BLaER1 (cell line): ENCODE results near the gene ADAP1.
A peak's percentile ranks its signal among the peaks of the same experiment; 100 is the strongest.

Experiments
- H3K27ac ChIP-seq: shearing (Covaris generic); formaldehyde crosslinking; 2 replicates; pipeline ENCODE4 v1.8.1; 2022
- H3K27me3 ChIP-seq: shearing (Covaris generic); formaldehyde crosslinking; 2 replicates; pipeline ENCODE4 v1.8.1; 2022
- H3K36me3 ChIP-seq: shearing (Covaris generic); formaldehyde crosslinking; 2 replicates; pipeline ENCODE4 v1.8.1; 2022
- H3K4me1 ChIP-seq: shearing (Covaris generic); formaldehyde crosslinking; 2 replicates; pipeline ENCODE4 v1.8.1; 2022
- H3K4me2 ChIP-seq: shearing (Covaris generic); formaldehyde crosslinking; 2 replicates; pipeline ENCODE4 v1.8.1; 2022
- H3K4me3 ChIP-seq: shearing (Covaris generic); formaldehyde crosslinking; 2 replicates; pipeline ENCODE4 v1.8.1; 2022
- H3K9ac ChIP-seq: shearing (Covaris generic); formaldehyde crosslinking; 2 replicates; pipeline ENCODE4 v1.8.1; 2022
- H3K9me3 ChIP-seq: shearing (Covaris generic); formaldehyde crosslinking; 2 replicates; pipeline ENCODE4 v1.8.1; 2022
- H4K20me1 ChIP-seq: shearing (Covaris generic); formaldehyde crosslinking; 2 replicates; pipeline ENCODE4 v1.8.1; 2022
- Cebpa-rat ChIP-seq: shearing (Covaris generic); IDR thresholded peaks from 2 replicates; pipeline ENCODE4 v1.8.1; 2022

ADAP1 gene

DNA sequence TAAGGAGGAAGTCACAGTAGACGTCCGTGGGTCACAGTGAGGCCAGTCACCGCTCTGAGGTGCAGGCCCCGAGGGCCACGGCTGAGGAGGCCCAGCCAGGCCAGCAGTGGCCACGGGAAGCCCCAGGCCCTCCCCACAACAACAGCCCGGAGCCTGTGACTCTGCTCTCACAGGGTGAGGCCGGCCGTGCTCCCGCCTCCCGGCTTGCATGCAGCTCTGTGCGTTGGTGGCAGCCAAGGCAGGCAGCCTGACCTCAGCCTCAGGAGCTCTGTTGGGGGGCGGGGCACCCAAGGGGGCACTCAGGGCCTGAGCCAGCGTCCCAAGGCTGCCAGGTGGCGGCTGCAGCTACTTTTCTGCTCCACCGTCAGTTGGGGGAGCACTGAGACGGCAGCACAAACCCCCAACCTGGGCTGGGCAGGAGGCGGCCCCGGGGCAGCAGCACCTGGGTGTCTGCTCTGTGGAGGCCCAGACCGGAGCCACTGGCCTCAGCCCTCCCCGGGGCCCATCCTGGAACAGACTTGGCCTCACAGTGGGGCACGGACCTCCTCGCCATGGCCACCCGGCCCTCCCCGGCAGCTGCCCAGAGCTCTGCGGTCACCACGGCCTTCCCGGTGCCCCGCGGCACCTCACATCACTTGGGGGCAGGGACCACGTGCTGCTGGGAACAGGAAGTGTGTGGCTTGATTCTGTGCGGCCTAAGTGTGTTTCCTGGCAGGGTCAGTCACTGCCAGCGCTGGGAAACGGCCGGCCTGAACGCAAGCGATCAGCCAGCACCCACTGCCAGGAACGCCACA lies 41.8 kb upstream of the ADAP1 start:
- peak overlapping the region; percentile 55 for H3K9ac ChIP-seq
- H3K4me1 ChIP-seq, result peaks cover 100% of the 10 kb centered on the region
- no peak for TF ChIP-seq Cebpa-rat

DNA sequence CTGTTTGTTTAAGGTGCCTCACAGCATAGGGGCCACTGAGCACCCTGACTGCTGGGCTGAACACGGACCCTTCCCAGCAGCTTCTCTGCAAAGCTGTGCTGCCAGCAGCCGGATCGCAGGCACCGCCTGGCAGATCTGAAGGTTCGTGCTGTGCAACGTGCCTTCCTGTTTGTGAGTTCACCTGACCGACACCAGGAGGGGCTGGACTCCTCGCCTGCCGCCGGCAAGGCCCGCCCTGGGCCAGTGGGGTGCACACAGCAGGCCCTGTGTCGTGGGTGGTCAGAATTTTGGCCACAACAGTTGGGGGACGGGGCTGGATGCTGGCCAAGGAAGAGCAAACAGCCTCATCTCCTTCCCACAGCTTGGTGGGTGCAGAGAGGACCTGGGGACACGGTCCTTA lies 41.1 kb upstream of the ADAP1 start:
- Histone ChIP-seq H3K27me3 (peaks cover 22% of the 10 kb centered on the region; the same call in 1 of the 2 replicates), H3K4me1 (peaks cover 100% of the 10 kb centered on the region), H3K4me3 (no peak overlapping the region), H3K27ac (peak overlapping the region; percentile 59; the same call in 1 of the 2 replicates), H3K4me2 (peak overlapping the region; percentile 95), H3K9me3 (no peaks in the 10 kb centered on the region), H4K20me1 (no peaks in the 10 kb centered on the region; the same call in 1 of the 2 replicates), H3K9ac (peak overlapping the region; percentile 55), H3K36me3 (0 out of 2 replicates have a peak, but pooled peaks cover 10% of the 10 kb centered on the region)
- TF ChIP-seq Cebpa-rat, result no peak

More for the DNA sequence above, 41.8 kb upstream of the ADAP1 start:
- Histone ChIP-seq H3K4me2 (peak overlapping the region; percentile 95), H3K9me3 (no peaks in the 10 kb centered on the region), H3K27me3 (peaks cover 22% of the 10 kb centered on the region; the same call in 1 of the 2 replicates), H3K4me3 (no peak overlapping the region), H3K27ac (peak overlapping the region; percentile 59; the same call in 1 of the 2 replicates), H3K36me3 (0 out of 2 replicates have a peak, but pooled peaks cover 10% of the 10 kb centered on the region), H4K20me1 (no peaks in the 10 kb centered on the region; the same call in 1 of the 2 replicates)

DNA sequence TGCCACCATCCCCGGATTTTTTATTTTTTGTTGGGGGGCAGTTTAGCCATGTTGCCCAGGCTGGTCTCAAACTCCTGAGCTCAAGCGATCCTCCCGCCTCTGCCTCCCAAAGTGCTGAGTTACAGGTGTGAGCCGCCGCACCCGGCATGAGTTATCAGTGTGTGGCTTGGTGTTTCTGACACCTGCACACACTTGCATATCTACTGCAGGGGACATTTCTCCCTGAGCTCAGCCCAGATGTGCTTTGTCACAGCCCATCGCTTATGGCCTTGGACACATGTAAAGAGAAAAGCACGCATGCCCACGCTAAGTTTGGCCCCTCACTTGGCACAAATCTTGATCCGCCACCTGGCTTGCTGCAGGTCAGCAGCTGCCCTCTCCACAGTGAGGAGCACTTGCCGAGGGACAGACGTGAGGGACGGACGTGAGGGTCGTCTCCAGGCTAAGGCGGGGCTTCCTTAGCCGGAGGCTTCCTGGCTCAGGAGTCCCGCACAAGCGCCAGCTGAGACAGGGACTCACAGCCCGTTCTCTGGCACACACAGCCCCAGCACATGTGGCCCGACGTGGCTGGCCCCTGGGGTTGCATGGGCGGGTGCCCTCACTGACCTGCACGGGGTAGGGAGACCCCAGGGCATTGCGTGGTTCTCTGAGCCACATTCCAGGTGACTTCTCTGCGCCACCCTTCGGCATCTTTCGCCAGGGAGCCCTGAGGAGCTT lies 40.3 kb upstream of the ADAP1 start:
- TF ChIP-seq Cebpa-rat, result no peak
- Histone ChIP-seq H3K4me2 (peak overlapping the region; percentile 95), H3K27ac (0 out of 2 replicates have a peak overlapping the region, but pooled peaks have one; percentile 59)

DNA sequence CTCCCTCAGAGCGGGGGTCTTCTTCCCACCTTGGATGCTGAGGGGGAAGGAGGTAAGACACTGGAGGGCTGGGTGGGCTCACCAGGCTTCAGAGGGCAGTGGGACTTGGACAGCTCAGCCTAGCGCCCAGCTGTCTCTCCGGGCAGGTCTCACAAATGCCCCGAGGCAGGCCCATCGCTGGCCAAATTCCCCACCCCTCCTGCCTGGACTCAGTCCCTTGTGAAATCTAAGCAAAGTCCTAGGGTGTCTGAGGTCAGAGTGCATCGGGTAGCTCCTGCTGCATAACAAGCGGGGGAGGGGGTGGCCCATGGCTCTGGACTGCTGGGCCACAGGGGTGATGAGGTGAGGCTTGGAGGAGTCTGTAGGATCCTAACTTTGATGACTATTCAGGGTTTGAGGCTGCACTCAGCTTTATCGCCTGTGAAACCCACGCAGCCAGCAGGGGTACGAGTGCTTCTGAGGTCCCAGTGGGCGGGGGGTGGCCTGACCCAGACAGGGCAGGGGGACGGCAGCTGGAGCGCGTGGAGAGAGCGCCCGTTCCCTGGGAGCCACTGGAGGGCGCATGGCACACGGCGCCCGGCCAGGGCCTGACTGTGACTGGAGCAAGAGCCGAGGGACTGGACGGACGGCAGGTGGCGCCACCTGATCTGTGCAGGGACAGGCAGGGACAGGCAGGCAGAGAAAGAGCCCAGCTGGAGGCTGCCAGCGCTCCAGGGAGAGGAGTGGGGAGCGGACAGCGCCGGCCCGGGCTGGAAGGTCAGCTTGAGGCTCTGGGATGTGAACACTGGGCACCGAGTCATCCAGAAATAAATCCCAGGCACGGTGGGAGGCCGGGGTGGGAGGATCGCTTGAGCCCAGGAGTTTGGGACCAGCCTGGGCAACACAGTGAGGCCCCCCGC lies 38.5 kb upstream of the ADAP1 start:
- Histone ChIP-seq H4K20me1 (no peaks in the 10 kb centered on the region), H3K9me3 (no peaks in the 10 kb centered on the region), H3K4me3 (peak overlapping the region; percentile 26; the same call in 1 of the 2 replicates), H3K9ac (peak overlapping the region; percentile 56; the same call in 1 of the 2 replicates), H3K36me3 (0 out of 2 replicates have a peak, but pooled peaks cover 10% of the 10 kb centered on the region), H3K27ac (peak overlapping the region; percentile 80), H3K4me2 (peak overlapping the region; percentile 95), H3K4me1 (peaks cover 95% of the 10 kb centered on the region), H3K27me3 (peaks cover 22% of the 10 kb centered on the region; the same call in 1 of the 2 replicates)
- TF ChIP-seq Cebpa-rat, result no peak

More for the DNA sequence above, 40.3 kb upstream of the ADAP1 start:
- no peak overlapping the region for H3K4me3 ChIP-seq
- H4K20me1 ChIP-seq, result no peaks in the 10 kb centered on the region; the same call in 1 of the 2 replicates
- no peaks in the 10 kb centered on the region for H3K9me3 ChIP-seq
- H3K36me3 ChIP-seq, result 0 out of 2 replicates have a peak, but pooled peaks cover 10% of the 10 kb centered on the region
- H3K27me3 ChIP-seq, result peaks cover 22% of the 10 kb centered on the region; the same call in 1 of the 2 replicates
- peaks cover 96% of the 10 kb centered on the region for H3K4me1 ChIP-seq
- H3K9ac ChIP-seq, result peak overlapping the region; percentile 55; the same call in 1 of the 2 replicates

DNA sequence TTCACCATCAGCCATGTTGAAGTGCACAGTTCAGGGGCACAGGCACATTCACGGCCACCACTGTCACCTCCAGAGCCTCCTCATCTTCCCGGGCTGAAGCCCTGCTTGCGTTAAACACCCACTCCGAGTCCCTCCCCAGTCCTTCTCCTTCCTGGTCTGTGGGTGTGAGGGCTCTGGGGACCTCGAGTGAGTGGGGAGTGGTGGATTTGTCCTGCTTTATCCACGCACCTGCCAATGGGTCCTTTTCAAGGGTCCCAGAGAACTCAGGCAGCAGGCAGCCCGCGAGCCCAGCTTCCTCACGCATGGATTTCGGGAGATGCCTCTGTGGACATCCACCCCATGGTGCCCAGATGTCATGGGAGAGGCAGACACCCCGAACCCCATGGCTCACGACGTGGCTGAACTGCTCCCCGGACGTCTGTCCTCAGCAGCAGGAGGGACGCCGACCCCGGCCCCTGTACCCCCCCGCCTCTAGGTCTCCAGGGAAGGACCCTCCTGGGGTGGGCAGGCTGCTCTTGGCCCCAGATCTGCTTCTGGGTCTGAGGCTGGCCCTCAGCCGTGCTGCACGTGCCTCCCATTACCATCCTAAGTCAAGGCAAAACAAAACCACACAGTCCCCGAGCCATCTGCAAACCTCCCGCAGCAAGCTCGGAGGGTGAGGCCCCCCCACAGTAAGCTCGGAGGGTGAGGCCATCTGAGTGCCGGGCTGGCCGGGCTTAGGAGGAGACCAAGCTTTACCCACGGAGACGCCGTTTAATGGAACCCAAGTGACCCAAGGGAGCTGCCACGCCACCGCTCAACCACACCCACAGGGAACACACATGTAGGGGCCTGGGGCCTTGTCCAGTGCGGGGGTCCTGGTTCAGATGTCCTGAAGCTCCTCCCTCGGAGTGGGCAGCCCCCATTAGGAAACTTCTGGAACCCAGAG lies 37.5 kb upstream of the ADAP1 start:
- H3K27me3 ChIP-seq, result peaks cover 22% of the 10 kb centered on the region; the same call in 1 of the 2 replicates
- H3K4me2 ChIP-seq, result peak overlapping the region; percentile 95
- H3K4me1 ChIP-seq, result peaks cover 95% of the 10 kb centered on the region
- H3K36me3 ChIP-seq, result 0 out of 2 replicates have a peak, but pooled peaks cover 7% of the 10 kb centered on the region
- no peaks in the 10 kb centered on the region for H3K9me3 ChIP-seq
- H4K20me1 ChIP-seq, result no peaks in the 10 kb centered on the region
- H3K4me3 ChIP-seq, result no peak overlapping the region
- H3K27ac ChIP-seq, result peak overlapping the region; percentile 80
- H3K9ac ChIP-seq, result peak overlapping the region; percentile 56; the same call in 1 of the 2 replicates
- TF ChIP-seq Cebpa-rat, result no peak

DNA sequence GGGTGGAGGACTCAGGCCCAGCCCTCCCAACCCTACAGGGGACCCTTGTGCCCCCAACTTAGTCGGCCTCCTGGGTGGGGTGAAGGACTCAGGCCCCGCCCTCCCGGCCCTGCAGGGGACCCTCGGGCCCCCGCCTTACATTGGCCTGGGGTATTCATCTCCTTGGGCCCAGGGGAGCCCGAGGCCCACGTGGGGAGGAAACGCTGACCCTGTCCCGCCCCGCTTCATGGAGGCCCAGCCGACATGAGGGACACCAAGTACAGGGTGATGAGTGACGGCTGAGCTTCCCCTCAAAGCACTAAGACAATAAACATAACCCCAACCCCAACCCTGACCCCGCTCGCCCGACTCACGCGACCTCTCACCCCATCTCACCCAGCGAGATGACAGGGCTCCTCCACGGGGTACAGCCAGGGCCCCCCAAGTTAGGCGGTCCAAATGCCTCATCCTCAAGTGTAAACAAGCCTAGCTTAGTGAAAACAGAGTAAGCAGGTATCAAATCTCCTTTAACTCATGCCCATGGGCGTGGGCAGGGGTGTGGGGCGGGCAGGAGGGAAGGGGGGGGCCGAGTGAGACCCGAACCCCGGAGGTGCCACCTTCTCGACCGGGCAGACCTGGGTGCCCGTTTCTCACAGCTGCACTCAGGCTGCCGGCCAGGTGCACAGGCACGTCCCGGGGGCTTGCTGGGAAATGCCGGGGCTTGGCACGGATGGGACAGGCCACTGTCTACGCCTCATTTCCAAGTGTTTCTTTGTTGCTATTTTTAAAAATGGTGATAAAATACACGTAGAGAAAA lies 36.7 kb upstream of the ADAP1 start:
- Histone ChIP-seq H3K27me3 (peaks cover 21% of the 10 kb centered on the region; the same call in 1 of the 2 replicates), H3K27ac (peak overlapping the region; percentile 80), H3K36me3 (no peaks in the 10 kb centered on the region), H3K4me1 (peaks cover 95% of the 10 kb centered on the region), H3K9ac (peak overlapping the region; percentile 56; the same call in 1 of the 2 replicates), H4K20me1 (no peaks in the 10 kb centered on the region), H3K4me2 (peak overlapping the region; percentile 95), H3K4me3 (no peak overlapping the region), H3K9me3 (no peaks in the 10 kb centered on the region)
- TF ChIP-seq Cebpa-rat, result no peak

DNA sequence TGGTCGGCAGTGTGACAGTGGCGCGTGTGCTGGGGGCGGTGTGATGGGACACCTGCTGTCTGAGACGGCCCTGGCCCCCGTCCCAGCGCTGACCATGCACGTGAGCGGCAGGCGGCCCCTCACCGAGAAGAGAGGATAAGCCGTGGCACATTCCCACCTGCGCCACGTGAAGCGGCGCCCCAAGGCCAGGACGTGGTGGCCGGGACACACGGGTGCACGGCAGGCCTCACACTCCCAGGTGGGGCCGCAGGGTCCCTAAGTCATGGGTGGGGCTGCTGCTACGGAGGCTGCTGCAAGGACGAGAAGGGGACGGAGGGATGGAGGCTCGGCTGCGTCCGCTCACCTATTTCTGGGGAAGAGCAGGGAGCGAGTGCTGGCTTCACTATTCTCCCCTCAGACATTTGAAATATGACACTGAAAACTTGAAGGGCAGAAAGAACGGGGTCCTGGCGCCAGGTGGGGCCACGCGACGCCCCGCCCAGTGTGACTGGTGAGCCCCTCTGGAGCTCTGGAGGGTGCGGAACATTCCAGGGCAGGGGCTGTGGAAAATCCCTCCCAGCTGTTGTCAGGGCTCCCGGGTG lies 36.0 kb upstream of the ADAP1 start:
- peak overlapping the region; percentile 95 for H3K4me2 ChIP-seq
- no peak overlapping the region for H3K4me3 ChIP-seq
- no peaks in the 10 kb centered on the region for H3K9me3 ChIP-seq
- 0 out of 2 replicates have a peak overlapping the region, but pooled peaks have one; percentile 13 for H3K27ac ChIP-seq
- peaks cover 95% of the 10 kb centered on the region for H3K4me1 ChIP-seq
- H4K20me1 ChIP-seq, result no peaks in the 10 kb centered on the region
- no peaks in the 10 kb centered on the region for H3K36me3 ChIP-seq
- H3K27me3 ChIP-seq, result peaks cover 14% of the 10 kb centered on the region; the same call in 1 of the 2 replicates
- no peak for TF ChIP-seq Cebpa-rat
- H3K9ac ChIP-seq, result no peak overlapping the region
